Transverse colon (tissue), 4 donors: ENCODE measurements around the gene HOXC12. TPM values are rescaled to one million over a fixed set of nuclear protein-coding genes. Genes with fewer than 3 reads are reported as not detected.

Experiments used
- DNase-seq: peaks from one replicate; pipeline ENCODE4 v3.0.0-alpha.2; 2019
- H3K27ac ChIP-seq, 4 donors: fragments of 200-600 bp; sonication (generic); 2 replicates each; pipeline ENCODE4 v1.5.1; 2016 to 2018; ENCODE audit warnings: inconsistent platforms in 4 of 4
- H3K27me3 ChIP-seq: fragments of 200-600 bp; sonication (generic); 2 replicates; pipeline ENCODE4 v1.5.1; 2017; ENCODE audit warnings: inconsistent platforms
- H3K36me3 ChIP-seq, 4 donors: fragments of 200-600 bp; sonication (generic); 2 replicates each; pipeline ENCODE4 v1.5.1; 2017 to 2019; ENCODE audit warnings: inconsistent platforms in 4 of 4
- H3K4me1 ChIP-seq, 4 donors: fragments of 200-600 bp; sonication (generic); 2 replicates each; pipeline ENCODE4 v1.5.1; 2017 to 2020; ENCODE audit warnings: inconsistent platforms in 4 of 4
- H3K4me3 ChIP-seq, 4 donors: fragments of 200-600 bp; sonication (generic); 1 replicate in 1 of 4; 2 replicates in 3 of 4; pipeline versions ENCODE4 v1.5.1 to v1.6.1; 2017 to 2019; ENCODE audit warnings: inconsistent platforms in 4 of 4
- H3K9me3 ChIP-seq, 2 donors: fragments of 200-600 bp; sonication (generic); 2 replicates each; pipeline ENCODE4 v1.5.1; 2017 to 2019; ENCODE audit warnings: inconsistent platforms in 2 of 2
- EP300 ChIP-seq: sonication (generic); formaldehyde crosslinking; IDR thresholded peaks from one replicate; pipeline ENCODE4 v1.6.1; 2017; ENCODE audit warnings: antibody characterized with exemption, low read depth
- POLR2A ChIP-seq: fragments of 450-650 bp; IDR thresholded peaks from one replicate; pipeline ENCODE4 v1.6.1; 2016; ENCODE audit warnings: antibody characterized with exemption, mild to moderate bottlenecking, moderate library complexity
- POLR2AphosphoS5 ChIP-seq, 3 donors: sonication (generic); formaldehyde crosslinking; IDR thresholded peaks; one replicate each; pipeline ENCODE4 v1.6.1; 2016; ENCODE audit warnings: antibody characterized with exemption in 3 of 3
- WGBS, 2 donors: methylation state at CpG; one replicate each; pipeline ENCODE4 v1.1.5; 2018; ENCODE audit warnings: low coverage in 1 of 2; 5-methylcytosine and 5-hydroxymethylcytosine counted together
- in situ Hi-C, 4 donors: fragments of 200-750 bp; cut with MboI; loops; one replicate each; pipeline versions ENCODE4 v1.15.0 to v1.15.1; 2017; ENCODE audit warnings: low sequenced_read_pairs in 3 of 4, low pct_ligation_motif_present in 1 of 4, low pct_unique_long_range_greater_than_20kb in 1 of 4
- intact Hi-C: fragments of 100-400 bp; cut with DNase I; formaldehyde crosslinking; loops from one replicate; pipeline ENCODE4 v1.15.1; 2023; ENCODE audit warnings: low total_unique reads
- total RNA-seq, 4 donors: library from RNA; depleted of rRNA; stranded (reverse); fragments of >200 nt; gene quantifications; one replicate each; pipeline ENCODE4 v1.1.0, GENCODE V29; 2016
- TF ChIP-seq, protein P1 (sequence below), 5 experiments: fragments of 200-600 bp in 3 of 5; fragments of 450-650 bp in 2 of 5; sonication (generic) in 3 of 5; IDR thresholded peaks; 1 replicate in 2 of 5; 2 replicates in 3 of 5; pipeline ENCODE4 v1.5.1; 2016 to 2017; ENCODE audit warnings: antibody characterized with exemption in 5 of 5, inconsistent platforms in 3 of 5, mild to moderate bottlenecking in 2 of 5, moderate library complexity in 1 of 5

HOXC12 gene
- total RNA-seq, 4 donors from 2014 or later = not detected

GRCh38 chr12:53989227-53990113 lies 34.8 kb downstream of the HOXC12 start:
- intact Hi-C loops = no loop called here

DNA sequence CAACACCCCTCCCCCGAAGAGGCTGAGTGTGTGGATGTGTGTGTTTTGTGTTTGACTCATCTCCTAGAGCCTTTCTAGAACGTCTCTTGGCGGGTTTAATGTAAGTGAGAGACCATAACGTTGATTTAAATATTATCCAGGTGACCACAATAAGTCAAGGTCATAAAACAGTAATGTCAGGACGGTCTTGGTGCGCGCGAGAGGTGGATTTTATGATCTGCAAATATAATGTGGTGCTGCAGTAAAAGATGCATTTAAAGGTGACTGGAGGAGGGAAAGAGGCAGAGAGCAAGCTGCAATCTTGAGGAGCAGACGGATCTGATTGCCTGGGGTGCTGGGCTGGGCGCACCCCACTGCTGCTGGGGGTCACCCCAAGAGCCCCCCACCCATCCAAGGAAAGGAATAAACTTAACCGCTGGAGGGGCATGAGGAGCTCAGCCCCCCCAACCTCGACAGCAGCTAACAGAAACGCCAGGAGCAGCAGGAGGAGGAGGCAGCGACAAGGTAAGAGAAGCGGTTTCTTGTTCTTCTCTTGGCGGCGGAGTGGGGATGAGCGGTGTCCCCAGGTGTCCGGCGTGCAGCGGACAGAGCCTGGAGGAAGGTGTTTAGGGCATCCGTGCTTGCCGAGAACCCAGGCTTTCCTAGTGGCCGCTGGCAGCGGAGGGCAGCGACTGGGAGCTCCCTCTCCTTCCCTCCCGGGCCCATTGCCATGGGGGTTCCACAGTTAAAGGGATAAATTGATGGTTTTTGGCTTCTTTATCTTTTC lies 35.8 kb downstream of the HOXC12 start:
- in situ Hi-C loops = loop anchor here in 1 of 4 donors (25.0 kb wide), 1 partner anchor 203 kb away; no protein-coding TSS in a partner anchor

More at GRCh38 chr12:53989227-53990113, 34.8 kb downstream of the HOXC12 start:
- Histone ChIP-seq H3K27me3 (peaks cover 100% of the 10 kb centered on the region), H3K4me3 (no peak overlapping the region), H3K36me3 (no peaks in the 10 kb centered on the region), H3K4me1 (peaks cover 10 to 28% (median 19%) of the 10 kb centered on the region in 4 donors), H3K27ac (no peak overlapping the region), H3K9me3 (no peaks in the 10 kb centered on the region)
- 3 to 8% methylated on average over 24 to 28 of the region's 28 CpGs for WGBS, 2 donors
- in situ Hi-C loops = loop anchor here in 1 of 4 donors (25.0 kb wide), 1 partner anchor 202 kb away; no protein-coding TSS in a partner anchor
- no peak for DNase-seq
- TF ChIP-seq POLR2A = no peak
- TF ChIP-seq, protein P1, sequence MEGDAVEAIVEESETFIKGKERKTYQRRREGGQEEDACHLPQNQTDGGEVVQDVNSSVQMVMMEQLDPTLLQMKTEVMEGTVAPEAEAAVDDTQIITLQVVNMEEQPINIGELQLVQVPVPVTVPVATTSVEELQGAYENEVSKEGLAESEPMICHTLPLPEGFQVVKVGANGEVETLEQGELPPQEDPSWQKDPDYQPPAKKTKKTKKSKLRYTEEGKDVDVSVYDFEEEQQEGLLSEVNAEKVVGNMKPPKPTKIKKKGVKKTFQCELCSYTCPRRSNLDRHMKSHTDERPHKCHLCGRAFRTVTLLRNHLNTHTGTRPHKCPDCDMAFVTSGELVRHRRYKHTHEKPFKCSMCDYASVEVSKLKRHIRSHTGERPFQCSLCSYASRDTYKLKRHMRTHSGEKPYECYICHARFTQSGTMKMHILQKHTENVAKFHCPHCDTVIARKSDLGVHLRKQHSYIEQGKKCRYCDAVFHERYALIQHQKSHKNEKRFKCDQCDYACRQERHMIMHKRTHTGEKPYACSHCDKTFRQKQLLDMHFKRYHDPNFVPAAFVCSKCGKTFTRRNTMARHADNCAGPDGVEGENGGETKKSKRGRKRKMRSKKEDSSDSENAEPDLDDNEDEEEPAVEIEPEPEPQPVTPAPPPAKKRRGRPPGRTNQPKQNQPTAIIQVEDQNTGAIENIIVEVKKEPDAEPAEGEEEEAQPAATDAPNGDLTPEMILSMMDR (IDR thresholded peaks at IDR 0.05) = peak in 4 of 5 experiments; percentile 24 to 26 (median 25)
- TF ChIP-seq POLR2AphosphoS5 (IDR thresholded peaks at IDR 0.05) = no peak
- no peak for TF ChIP-seq EP300

GRCh38 chr12:53991077-53991460 lies 36.4 kb downstream of the HOXC12 start:
- H3K4me3 ChIP-seq = no peak overlapping the region
- peaks cover 16 to 29% (median 25%) of the 10 kb centered on the region in 4 donors for H3K4me1 ChIP-seq
- in situ Hi-C loops (loop anchor here in 1 of 4 donors (25.0 kb wide), 1 partner anchor 204 kb away; no protein-coding TSS in a partner anchor), intact Hi-C loops (no loop called here)
- WGBS, 2 donors = 12% methylated on average over 8 of the region's 8 CpGs; no CpG with 5 or more reads in 1 of the 2 donors
- H3K27me3 ChIP-seq = peaks cover 100% of the 10 kb centered on the region
- H3K9me3 ChIP-seq = no peaks in the 10 kb centered on the region
- H3K27ac ChIP-seq = no peak overlapping the region
- no peaks in the 10 kb centered on the region for H3K36me3 ChIP-seq
- TF ChIP-seq POLR2AphosphoS5 (IDR thresholded peaks at IDR 0.05) (no peak), EP300 (no peak), POLR2A (no peak)
- TF ChIP-seq, protein P1 (IDR thresholded peaks at IDR 0.05) = no peak
- DNase-seq = no peak

More for the DNA sequence above, 35.8 kb downstream of the HOXC12 start:
- 4 to 17% methylated on average over 6 to 26 of the region's 27 CpGs for WGBS, 2 donors
- Histone ChIP-seq H3K27ac (no peak overlapping the region), H3K9me3 (no peaks in the 10 kb centered on the region), H3K27me3 (peaks cover 100% of the 10 kb centered on the region), H3K4me1 (peaks cover 18 to 29% (median 24%) of the 10 kb centered on the region in 4 donors), H3K36me3 (no peaks in the 10 kb centered on the region), H3K4me3 (no peak overlapping the region)
- TF ChIP-seq POLR2A = no peak
- no peak for TF ChIP-seq POLR2AphosphoS5 (IDR thresholded peaks at IDR 0.05)
- TF ChIP-seq EP300 = no peak
- TF ChIP-seq, protein P1 (IDR thresholded peaks at IDR 0.05) = no peak
- intact Hi-C loops = no loop called here
- no peak for DNase-seq
